Endothelial cell of hepatic sinusoid (primary cell): ENCODE data around the gene FBXO4.
"Not testable (repeated sequence)": the region's sequence is repeated elsewhere in the genome, so short reads cannot be mapped to it uniquely, and the experiment has no call there.

Experiments used
- in situ Hi-C: cut with HindIII; loops from 2 replicates; pipeline ENCODE4 v1.10.0; 2017; ENCODE audit warnings: low sequenced_read_pairs

The FBXO4 gene

GRCh38 chr5:41980396-41980795 is 55.3 kb downstream of the FBXO4 start:
- in situ Hi-C loops, result no loop called here

- in situ Hi-C loops, result no loop called here
These were observed 55.8 kb downstream of the FBXO4 start for GRCh38 chr5:41980870-41981269.

GRCh38 chr5:41982858-41983257 is 57.8 kb downstream of the FBXO4 start:
- in situ Hi-C loops, result not testable (repeated sequence)

- in situ Hi-C loops, result no loop called here
These were observed 58.2 kb downstream of the FBXO4 start for GRCh38 chr5:41983284-41983683.

GRCh38 chr5:41985945-41986695 is 61.0 kb downstream of the FBXO4 start:
- in situ Hi-C loops, result no loop called here
